GM13976 (cell line): ENCODE measurements around the gene MSANTD2.

Source experiments
- DNase-seq: peaks from one replicate; pipeline ENCODE4 v3.0.0; 2012; ENCODE audit warnings: low spot score
- CTCF ChIP-seq: IDR thresholded peaks from 2 replicates; pipeline ENCODE4 v1.5.1; 2012; ENCODE audit warnings: borderline replicate concordance, mild to moderate bottlenecking; ENCODE audit not compliant: insufficient read depth; ENCODE audit errors: extremely low read depth, missing control alignments, control extremely low read depth
- in situ Hi-C: fragments of 300-500 bp; cut with MboI; formaldehyde crosslinking; loops from one replicate; pipeline ENCODE4 v1.12.0; 2022; ENCODE audit warnings: low sequenced_read_pairs, mixed read lengths, inconsistent platforms; ENCODE audit not compliant: unreplicated experiment

MSANTD2 gene

DNA sequence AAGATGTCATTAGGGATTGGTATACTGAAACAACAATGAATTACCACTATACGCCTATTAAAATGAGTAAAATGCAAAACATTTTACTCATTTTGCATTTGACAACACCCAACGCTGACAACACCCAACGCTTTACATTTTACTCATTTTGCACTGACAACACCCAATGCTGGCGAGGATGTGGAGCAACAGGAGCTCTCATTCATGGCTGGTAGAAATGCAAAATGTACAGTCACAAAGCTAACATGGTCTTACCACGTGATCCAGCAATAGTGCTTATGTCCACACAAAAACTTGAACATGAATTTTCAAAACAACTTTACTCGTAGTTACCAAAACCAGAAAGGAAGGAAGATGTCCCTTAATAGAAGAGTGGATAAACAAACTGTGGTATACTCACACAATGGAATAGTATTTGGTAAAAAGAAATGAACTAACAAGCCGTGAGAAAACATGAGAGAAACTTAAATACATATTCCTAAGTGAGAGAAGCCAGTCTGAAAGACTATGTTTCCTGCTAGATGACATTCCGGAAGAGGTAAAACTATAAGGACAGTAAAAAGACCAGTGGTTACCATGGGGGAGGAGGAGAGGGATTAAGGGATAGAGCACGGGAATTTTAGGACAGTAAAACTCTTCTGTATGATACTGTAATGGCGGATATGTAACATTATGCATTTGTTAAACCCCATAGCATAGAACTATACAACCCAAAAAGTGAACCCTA lies 11.4 kb upstream of the MSANTD2 start:
- no peak for DNase-seq
- no peak for TF ChIP-seq CTCF
- in situ Hi-C loops: no loop called here

- TF ChIP-seq CTCF: no peak
- in situ Hi-C loops: no loop called here
- no peak for DNase-seq
These were observed 7.6 kb upstream of the MSANTD2 start for GRCh38 chr11:124807660-124808270.

- no peak for DNase-seq
- TF ChIP-seq CTCF: no peak
- in situ Hi-C loops: no loop called here
These were observed 7.0 kb upstream of the MSANTD2 start for GRCh38 chr11:124807201-124807600.

DNA sequence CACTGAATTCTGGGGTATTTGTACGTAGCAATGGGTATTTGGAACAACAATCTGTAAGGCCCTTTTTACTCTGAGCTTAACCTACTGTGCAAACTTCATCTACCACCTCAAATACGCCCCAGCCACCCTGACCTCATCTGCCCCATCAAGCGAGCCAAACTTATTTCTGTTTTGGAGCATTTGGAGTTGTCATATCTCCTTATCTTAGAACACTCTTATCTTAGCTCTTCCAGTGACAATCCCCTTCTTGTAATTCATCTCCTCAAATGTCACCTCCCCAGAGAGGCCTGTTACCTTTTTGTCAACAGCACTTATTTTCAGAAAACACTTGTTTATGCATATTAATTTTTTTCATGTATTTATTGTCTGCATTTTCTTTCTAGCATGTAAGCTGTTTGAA lies 4.7 kb upstream of the MSANTD2 start:
- no peak for DNase-seq
- in situ Hi-C loops: no loop called here
- no peak for TF ChIP-seq CTCF

GRCh38 chr11:124801636-124802312 lies 1.6 kb upstream of the MSANTD2 start:
- in situ Hi-C loops: no loop called here
- no peak for DNase-seq
- TF ChIP-seq CTCF: no peak

DNA sequence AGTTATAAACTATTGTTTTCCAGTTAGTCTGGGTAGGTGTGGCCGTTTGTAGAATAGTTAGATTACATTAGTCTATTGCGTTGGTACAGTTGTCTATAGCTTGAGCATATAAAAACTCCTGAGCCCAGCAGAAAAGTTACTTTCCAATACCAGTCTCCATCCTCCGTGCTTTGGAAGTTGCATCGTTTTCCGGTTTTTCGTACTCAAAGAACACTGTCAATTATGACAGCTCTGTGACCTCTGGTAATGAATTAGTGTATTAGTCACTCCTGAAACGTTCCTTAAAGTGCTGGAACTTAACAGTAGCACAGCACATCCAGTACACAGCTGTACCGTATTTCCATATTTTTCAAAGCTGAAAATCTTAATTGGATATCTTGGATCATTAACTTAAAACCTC lies 808 bp upstream of the MSANTD2 start:
- peak; percentile 19 for DNase-seq
- in situ Hi-C loops: no loop called here
- no peak for TF ChIP-seq CTCF
